Upper lobe of left lung (tissue), 6 donors: ENCODE data around the gene PLP1. TPM values are rescaled to one million over a fixed set of nuclear protein-coding genes. Genes with fewer than 3 reads are reported as not detected.

ENCODE experiments used
- ATAC-seq, 2 donors: fragments of 200-7000 bp; cut with Tn5 transposase; one replicate each; pipeline ENCODE4 v1.9.1; 2022; ENCODE audit warnings: mild to moderate bottlenecking in 2 of 2, moderate library complexity in 2 of 2; ENCODE audit not compliant: low FRiP score in 2 of 2
- DNase-seq, 2 donors: peaks; one replicate each; pipeline ENCODE4 v3.0.0-alpha.2; 2019 to 2020
- H3K27ac ChIP-seq, 4 donors: fragments of 200-600 bp; sonication (generic); one replicate each; pipeline ENCODE4 v1.5.1; 2016 to 2019
- H3K27me3 ChIP-seq, 4 donors: fragments of 200-600 bp; sonication (generic); one replicate each; pipeline ENCODE4 v1.5.1; 2017 to 2019
- H3K36me3 ChIP-seq, 4 donors: fragments of 200-600 bp; sonication (generic); one replicate each; pipeline ENCODE4 v1.5.1; 2016 to 2019
- H3K4me1 ChIP-seq, 4 donors: fragments of 200-600 bp; sonication (generic); one replicate each; pipeline ENCODE4 v1.5.1; 2018 to 2019
- H3K4me3 ChIP-seq, 4 donors: fragments of 200-600 bp; sonication (generic); one replicate each; pipeline ENCODE4 v1.5.1; 2017 to 2019; ENCODE audit warnings: mild to moderate bottlenecking in 2 of 4, moderate library complexity in 1 of 4
- H3K9me3 ChIP-seq, 4 donors: fragments of 200-600 bp; sonication (generic); one replicate each; pipeline ENCODE4 v1.5.1; 2018 to 2019
- EP300 ChIP-seq, 4 donors: sonication (generic); formaldehyde crosslinking; IDR thresholded peaks; one replicate each; pipeline ENCODE4 v1.5.1; 2017; ENCODE audit warnings: antibody characterized with exemption in 4 of 4, control low read depth in 2 of 4
- POLR2A ChIP-seq, 4 donors: fragments of 450-650 bp; IDR thresholded peaks; one replicate each; pipeline ENCODE4 v1.5.1; 2016 to 2017; ENCODE audit warnings: antibody characterized with exemption in 4 of 4, mild to moderate bottlenecking in 2 of 4
- POLR2AphosphoS5 ChIP-seq, 2 donors: sonication (generic); formaldehyde crosslinking; IDR thresholded peaks; one replicate each; pipeline ENCODE4 v1.5.1; 2017; ENCODE audit warnings: antibody characterized with exemption in 2 of 2
- WGBS, 2 donors: methylation state at CpG; one replicate each; pipeline ENCODE4 v1.1.5; 2017 to 2018; 5-methylcytosine and 5-hydroxymethylcytosine counted together
- total RNA-seq, 6 donors: library from RNA; depleted of rRNA in 4 of 6; stranded (reverse); fragments of >200 nt in 4 of 6; gene quantifications; one replicate each; pipeline versions ENCODE4 v1.1.0 to v1.2.1, GENCODE V29; 2016 to 2021
- TF ChIP-seq, protein P1 (sequence below), 6 experiments: fragments of 450-650 bp in 4 of 6; fragments of 200-600 bp in 2 of 6; sonication (generic) in 2 of 6; IDR thresholded peaks; one replicate each; pipeline ENCODE4 v1.5.1; 2016 to 2019; ENCODE audit warnings: antibody characterized with exemption in 6 of 6
- donor health status: DM: no; HTN: no; CAD: no; lungs with moderate emphysema.
- donor health status: DM: no; HTN: yes; CAD: no; lungs with severe emphysema.

The PLP1 gene
- total RNA-seq, 6 donors from 2014 or later: 0.49 to 2.1 TPM; not detected in 4

DNA sequence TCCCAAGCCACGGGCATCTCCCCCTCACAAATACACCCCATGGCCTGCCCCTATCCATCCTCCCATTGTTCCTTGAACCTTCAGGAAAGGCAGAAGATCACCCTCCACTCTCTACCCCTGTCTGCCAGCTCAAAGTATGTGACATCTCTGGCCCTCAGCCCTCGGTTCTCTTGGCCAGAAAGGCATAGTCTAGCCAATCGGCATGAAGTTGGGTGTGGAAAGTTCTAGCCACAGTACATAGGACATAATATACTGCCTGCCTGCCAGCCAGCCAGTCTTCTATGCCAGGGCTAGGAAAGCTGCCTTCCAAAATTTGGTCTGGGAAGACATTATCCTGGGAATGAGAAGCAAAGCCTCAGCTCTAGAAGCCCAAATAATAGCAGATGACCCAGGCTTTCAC lies 3.2 kb upstream of the PLP1 start:
- WGBS, 2 donors: 71 to 79% methylated on average over 2 to 3 of the region's 3 CpGs
- no peaks in the 10 kb centered on the region for H3K4me1 ChIP-seq

DNA sequence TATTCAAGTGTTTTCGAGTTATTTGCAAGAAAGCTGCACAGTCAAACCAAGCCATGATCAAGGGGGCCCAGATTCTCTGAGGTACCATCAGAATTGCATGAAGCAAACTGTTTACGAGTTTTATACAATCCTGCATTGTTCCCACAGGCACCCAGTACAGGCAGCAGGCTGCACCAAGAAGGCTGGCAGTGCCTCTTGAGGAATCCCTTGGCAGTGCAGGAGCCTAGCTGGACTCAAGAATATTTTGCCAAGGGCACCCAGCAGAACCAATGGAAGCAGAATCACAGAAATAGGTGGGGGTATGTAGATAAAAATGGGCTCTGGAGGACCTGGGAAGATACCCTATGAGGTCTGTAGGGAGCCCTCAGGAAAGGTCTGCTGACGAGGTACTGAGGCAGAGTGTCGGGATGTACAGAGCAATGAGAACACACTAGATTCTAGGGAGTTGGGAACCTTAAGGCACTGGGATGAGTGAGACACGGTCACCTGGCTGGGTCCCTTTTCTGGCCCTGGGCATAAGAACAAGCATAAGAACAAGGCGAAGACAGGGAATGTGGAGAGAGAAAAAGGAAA lies 2.5 kb upstream of the PLP1 start:
- TF ChIP-seq EP300 (IDR thresholded peaks at IDR 0.05): no peak
- TF ChIP-seq, protein P1, sequence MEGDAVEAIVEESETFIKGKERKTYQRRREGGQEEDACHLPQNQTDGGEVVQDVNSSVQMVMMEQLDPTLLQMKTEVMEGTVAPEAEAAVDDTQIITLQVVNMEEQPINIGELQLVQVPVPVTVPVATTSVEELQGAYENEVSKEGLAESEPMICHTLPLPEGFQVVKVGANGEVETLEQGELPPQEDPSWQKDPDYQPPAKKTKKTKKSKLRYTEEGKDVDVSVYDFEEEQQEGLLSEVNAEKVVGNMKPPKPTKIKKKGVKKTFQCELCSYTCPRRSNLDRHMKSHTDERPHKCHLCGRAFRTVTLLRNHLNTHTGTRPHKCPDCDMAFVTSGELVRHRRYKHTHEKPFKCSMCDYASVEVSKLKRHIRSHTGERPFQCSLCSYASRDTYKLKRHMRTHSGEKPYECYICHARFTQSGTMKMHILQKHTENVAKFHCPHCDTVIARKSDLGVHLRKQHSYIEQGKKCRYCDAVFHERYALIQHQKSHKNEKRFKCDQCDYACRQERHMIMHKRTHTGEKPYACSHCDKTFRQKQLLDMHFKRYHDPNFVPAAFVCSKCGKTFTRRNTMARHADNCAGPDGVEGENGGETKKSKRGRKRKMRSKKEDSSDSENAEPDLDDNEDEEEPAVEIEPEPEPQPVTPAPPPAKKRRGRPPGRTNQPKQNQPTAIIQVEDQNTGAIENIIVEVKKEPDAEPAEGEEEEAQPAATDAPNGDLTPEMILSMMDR (IDR thresholded peaks at IDR 0.05): no peak
- TF ChIP-seq POLR2AphosphoS5 (IDR thresholded peaks at IDR 0.05): no peak
- TF ChIP-seq POLR2A (IDR thresholded peaks at IDR 0.05): no peak
- ATAC-seq (no peak), DNase-seq (no peak)
- no peaks in the 10 kb centered on the region for H3K4me1 ChIP-seq
- WGBS, 2 donors: 76 to 80% methylated on average over 5 to 6 of the region's 6 CpGs
- H3K27me3 ChIP-seq: no peaks in the 10 kb centered on the region
- H3K4me3 ChIP-seq: no peak overlapping the region
- no peaks in the 10 kb centered on the region for H3K9me3 ChIP-seq
- H3K27ac ChIP-seq: no peak overlapping the region
- no peaks in the 10 kb centered on the region for H3K36me3 ChIP-seq

More for the DNA sequence above, 3.2 kb upstream of the PLP1 start:
- H3K9me3 ChIP-seq: no peaks in the 10 kb centered on the region
- ATAC-seq: no peak
- H3K4me3 ChIP-seq: no peak overlapping the region
- TF ChIP-seq, protein P1 (IDR thresholded peaks at IDR 0.05): no peak
- no peak for TF ChIP-seq POLR2AphosphoS5 (IDR thresholded peaks at IDR 0.05)
- no peak for TF ChIP-seq POLR2A (IDR thresholded peaks at IDR 0.05)
- TF ChIP-seq EP300 (IDR thresholded peaks at IDR 0.05): no peak
- no peak overlapping the region for H3K27ac ChIP-seq
- no peaks in the 10 kb centered on the region for H3K36me3 ChIP-seq
- no peak for DNase-seq
- no peaks in the 10 kb centered on the region for H3K27me3 ChIP-seq

- Histone ChIP-seq H3K27ac (no peak overlapping the region), H3K4me1 (no peaks in the 10 kb centered on the region), H3K9me3 (no peaks in the 10 kb centered on the region), H3K4me3 (no peak overlapping the region), H3K27me3 (no peaks in the 10 kb centered on the region), H3K36me3 (no peaks in the 10 kb centered on the region)
- TF ChIP-seq POLR2A (IDR thresholded peaks at IDR 0.05) (no peak), EP300 (IDR thresholded peaks at IDR 0.05) (no peak), POLR2AphosphoS5 (IDR thresholded peaks at IDR 0.05) (no peak)
- TF ChIP-seq, protein P1 (IDR thresholded peaks at IDR 0.05): no peak
- ATAC-seq: no peak
- WGBS, 2 donors: 56 to 71% methylated on average over 4 to 6 of the region's 6 CpGs
- DNase-seq: no peak
Measured at GRCh38 chrX:103779141-103779789, 2.6 kb downstream of the PLP1 start.

DNA sequence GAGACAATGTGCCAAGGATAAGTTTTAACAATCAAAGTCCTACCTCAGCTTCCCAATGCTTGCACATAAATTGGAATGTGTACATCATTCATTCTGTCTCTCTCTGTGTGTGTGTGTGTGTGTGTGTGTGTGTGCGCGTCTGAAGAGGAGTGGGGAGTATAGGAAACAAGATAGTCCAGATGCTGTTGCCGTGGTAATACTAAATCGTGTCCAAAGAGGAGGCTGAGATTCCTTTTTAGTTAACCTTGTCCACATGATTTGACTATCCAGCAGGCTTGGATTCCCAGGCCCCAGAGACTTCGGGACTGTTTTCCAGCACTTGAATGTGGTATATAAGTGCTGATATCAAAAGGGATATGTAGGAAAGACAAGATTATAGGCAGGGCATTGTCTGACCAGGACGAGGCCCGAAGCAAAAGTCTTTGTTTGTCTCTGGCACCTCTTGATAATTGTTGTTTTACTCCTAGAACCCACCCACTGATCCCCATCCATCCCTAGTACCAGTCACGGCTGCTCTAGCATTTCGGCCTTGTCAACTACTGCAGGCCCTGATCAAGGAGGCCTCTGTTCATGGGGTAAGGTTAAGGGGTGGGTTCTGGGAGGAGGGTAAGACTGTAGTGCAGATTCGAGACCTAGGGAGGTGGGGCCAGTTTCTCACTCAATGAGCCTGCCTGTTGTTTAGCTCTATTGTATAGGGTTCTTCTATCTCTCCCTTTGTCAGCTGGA lies 3.9 kb downstream of the PLP1 start:
- ATAC-seq: no peak
- H3K4me1 ChIP-seq: no peaks in the 10 kb centered on the region
- no peak overlapping the region for H3K4me3 ChIP-seq
- no peak overlapping the region for H3K27ac ChIP-seq
- no peaks in the 10 kb centered on the region for H3K9me3 ChIP-seq
- TF ChIP-seq POLR2A (IDR thresholded peaks at IDR 0.05) (no peak), EP300 (IDR thresholded peaks at IDR 0.05) (no peak)
- TF ChIP-seq, protein P1 (IDR thresholded peaks at IDR 0.05): no peak
- 86 to 87% methylated on average over 9 to 10 of the region's 10 CpGs for WGBS, 2 donors
- H3K27me3 ChIP-seq: no peaks in the 10 kb centered on the region
- no peaks in the 10 kb centered on the region for H3K36me3 ChIP-seq
- no peak for DNase-seq
